Stimulated activated memory B cell treated with anti-CD40 and anti-IgM and Interleukin-4, amounts not matched to agents 10 μg/mL and 1 μg/mL and 100 μg/mL, for 72 hours (primary cell): Measurements from ENCODE around the gene BRMS1L.

Experiments
- ATAC-seq: fragments of 150-1000 bp; cut with Tn5 transposase; 2 replicates; pipeline ENCODE4 v1.10.0; 2021
- H3K27ac Mint-ChIP-seq: one replicate; pipeline ENCODE4 v1.8.0; 2022; ENCODE audit warnings: mild to moderate bottlenecking, mixed read lengths
- H3K27me3 Mint-ChIP-seq: one replicate; pipeline ENCODE4 v1.8.0; 2022; ENCODE audit warnings: mixed read lengths
- H3K36me3 Mint-ChIP-seq: one replicate; pipeline ENCODE4 v1.8.0; 2022; ENCODE audit warnings: mixed read lengths
- H3K4me1 Mint-ChIP-seq: one replicate; pipeline ENCODE4 v1.8.0; 2022; ENCODE audit warnings: mixed read lengths
- H3K4me3 Mint-ChIP-seq: one replicate; pipeline ENCODE4 v1.8.0; 2022; ENCODE audit warnings: mild to moderate bottlenecking, moderate library complexity, mixed read lengths
- H3K9me3 Mint-ChIP-seq: one replicate; pipeline ENCODE4 v1.8.0; 2022; ENCODE audit warnings: mixed read lengths

Gene BRMS1L

GRCh38 chr14:35878272-35879150 lies 52.4 kb downstream of the BRMS1L start:
- no peak for ATAC-seq
- no peak overlapping the region for H3K27ac Mint-ChIP-seq
- H3K36me3 Mint-ChIP-seq = no peaks in the 10 kb centered on the region
- H3K27me3 Mint-ChIP-seq = no peaks in the 10 kb centered on the region
- H3K9me3 Mint-ChIP-seq = no peaks in the 10 kb centered on the region
- peaks cover 10% of the 10 kb centered on the region for H3K4me1 Mint-ChIP-seq
- H3K4me3 Mint-ChIP-seq = no peak overlapping the region

GRCh38 chr14:35879151-35879648 lies 53.1 kb downstream of the BRMS1L start:
- no peak for ATAC-seq
- H3K4me1 Mint-ChIP-seq = peaks cover 10% of the 10 kb centered on the region
- no peak overlapping the region for H3K4me3 Mint-ChIP-seq
- no peaks in the 10 kb centered on the region for H3K9me3 Mint-ChIP-seq
- H3K27me3 Mint-ChIP-seq = no peaks in the 10 kb centered on the region
- H3K27ac Mint-ChIP-seq = no peak overlapping the region
- no peaks in the 10 kb centered on the region for H3K36me3 Mint-ChIP-seq

DNA sequence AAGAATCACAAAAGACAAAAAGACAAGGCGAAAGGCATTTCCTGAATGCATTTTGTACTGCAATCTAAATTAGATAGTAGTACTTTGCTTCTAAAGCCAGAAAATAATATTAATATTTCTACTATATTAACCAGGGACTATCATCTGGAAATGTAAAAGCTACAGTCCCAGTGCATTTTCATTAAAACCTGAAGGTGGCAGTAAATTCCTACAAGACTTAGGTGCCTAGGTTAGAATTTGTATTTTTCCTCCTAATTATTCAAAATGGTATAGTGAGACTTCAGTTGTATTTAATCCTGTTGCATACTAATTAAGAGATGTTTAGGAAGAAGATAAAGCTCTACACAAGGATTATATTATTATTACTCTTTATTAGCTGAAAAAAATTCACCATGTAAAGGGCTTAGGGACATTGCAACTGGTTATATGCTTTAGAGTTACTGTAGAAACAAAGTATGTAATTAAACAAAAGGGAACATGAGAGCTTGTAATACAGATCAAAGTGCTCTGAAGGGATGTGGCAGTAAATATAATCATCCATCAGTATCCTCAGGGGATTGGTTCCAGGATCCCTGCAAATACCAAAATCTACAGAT lies 53.6 kb downstream of the BRMS1L start:
- Mint-ChIP-seq H3K4me3 (no peak overlapping the region), H3K9me3 (no peaks in the 10 kb centered on the region), H3K4me1 (peaks cover 10% of the 10 kb centered on the region), H3K27me3 (no peaks in the 10 kb centered on the region), H3K36me3 (no peaks in the 10 kb centered on the region), H3K27ac (no peak overlapping the region)
- ATAC-seq = no peak

- no peaks in the 10 kb centered on the region for H3K27me3 Mint-ChIP-seq
- ATAC-seq = peak; percentile 43
Measured at GRCh38 chr14:35881280-35881679, 55.1 kb downstream of the BRMS1L start.

GRCh38 chr14:35883677-35884293 lies 57.6 kb downstream of the BRMS1L start:
- no peaks in the 10 kb centered on the region for H3K9me3 Mint-ChIP-seq
- peaks cover 7% of the 10 kb centered on the region for H3K4me1 Mint-ChIP-seq
- no peaks in the 10 kb centered on the region for H3K36me3 Mint-ChIP-seq
- H3K27me3 Mint-ChIP-seq = peaks cover 6% of the 10 kb centered on the region
- no peak for ATAC-seq
- no peak overlapping the region for H3K4me3 Mint-ChIP-seq
- H3K27ac Mint-ChIP-seq = no peak overlapping the region

More at GRCh38 chr14:35881280-35881679, 55.1 kb downstream of the BRMS1L start:
- Mint-ChIP-seq H3K4me3 (no peak overlapping the region), H3K27ac (no peak overlapping the region), H3K4me1 (peaks cover 10% of the 10 kb centered on the region), H3K36me3 (no peaks in the 10 kb centered on the region), H3K9me3 (no peaks in the 10 kb centered on the region)

DNA sequence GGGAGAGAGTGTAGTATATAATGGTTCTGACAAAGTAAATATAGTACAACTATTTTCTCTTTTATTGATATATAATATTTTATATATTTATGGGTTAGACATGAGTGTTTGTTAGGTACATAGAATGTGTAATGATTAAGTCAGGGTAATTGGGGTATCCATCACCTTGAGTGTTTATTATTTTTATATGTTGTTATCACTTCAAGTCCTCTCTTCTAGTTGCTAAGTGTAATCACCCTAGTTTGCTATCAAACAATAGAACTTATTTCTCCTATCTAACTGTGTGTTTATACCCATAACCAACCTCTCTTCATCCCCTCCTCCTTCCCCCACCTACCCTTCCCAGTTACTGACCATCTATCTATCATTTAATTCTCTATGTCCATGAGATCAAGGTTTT lies 64.2 kb downstream of the BRMS1L start:
- ATAC-seq = no peak
- Mint-ChIP-seq H3K9me3 (peaks cover 15% of the 10 kb centered on the region), H3K4me3 (no peak overlapping the region), H3K4me1 (no peaks in the 10 kb centered on the region), H3K36me3 (peaks cover 6% of the 10 kb centered on the region), H3K27ac (no peak overlapping the region), H3K27me3 (peaks cover 6% of the 10 kb centered on the region)

- peaks cover 20% of the 10 kb centered on the region for H3K36me3 Mint-ChIP-seq
- no peak overlapping the region for H3K27ac Mint-ChIP-seq
- H3K4me1 Mint-ChIP-seq = no peaks in the 10 kb centered on the region
- peaks cover 30% of the 10 kb centered on the region for H3K9me3 Mint-ChIP-seq
- ATAC-seq = no peak
- no peak overlapping the region for H3K4me3 Mint-ChIP-seq
- peaks cover 10% of the 10 kb centered on the region for H3K27me3 Mint-ChIP-seq
Measured at GRCh38 chr14:35895256-35895655, 69.1 kb downstream of the BRMS1L start.

DNA sequence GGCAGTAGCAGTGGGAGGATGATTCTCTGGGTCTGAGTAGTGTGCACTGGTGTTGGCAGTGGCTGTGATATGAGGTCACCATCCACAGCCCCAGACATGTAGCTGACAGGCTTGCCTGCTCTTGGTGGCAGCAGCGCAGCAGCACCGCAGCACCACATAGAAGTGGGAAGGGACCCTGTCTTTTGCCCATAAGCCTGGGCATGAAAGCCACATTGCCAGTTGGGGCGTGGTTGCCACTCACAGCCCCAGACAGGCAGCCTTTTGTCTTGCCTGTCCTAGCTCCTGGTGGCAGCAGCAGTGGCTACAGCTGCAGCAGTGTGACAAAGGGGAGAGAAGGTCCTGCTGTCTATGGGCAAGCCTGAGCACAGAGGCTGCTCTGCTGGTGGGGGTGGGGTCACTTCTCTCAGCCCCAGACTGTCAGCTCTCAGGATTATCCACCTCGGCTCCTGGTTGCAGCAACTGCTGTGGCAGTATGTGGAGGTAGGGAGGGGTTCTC lies 71.5 kb downstream of the BRMS1L start:
- ATAC-seq = no peak
- peaks cover 10% of the 10 kb centered on the region for H3K27me3 Mint-ChIP-seq
- H3K27ac Mint-ChIP-seq = no peak overlapping the region
- H3K36me3 Mint-ChIP-seq = peaks cover 20% of the 10 kb centered on the region
- H3K9me3 Mint-ChIP-seq = peaks cover 30% of the 10 kb centered on the region
- no peak overlapping the region for H3K4me3 Mint-ChIP-seq
- no peaks in the 10 kb centered on the region for H3K4me1 Mint-ChIP-seq

- Mint-ChIP-seq H3K4me3 (no peak overlapping the region), H3K27ac (no peak overlapping the region), H3K36me3 (peaks cover 20% of the 10 kb centered on the region), H3K27me3 (peaks cover 10% of the 10 kb centered on the region), H3K9me3 (peaks cover 30% of the 10 kb centered on the region), H3K4me1 (no peaks in the 10 kb centered on the region)
- ATAC-seq = no peak
Measured at GRCh38 chr14:35898217-35898775, 72.2 kb downstream of the BRMS1L start.

DNA sequence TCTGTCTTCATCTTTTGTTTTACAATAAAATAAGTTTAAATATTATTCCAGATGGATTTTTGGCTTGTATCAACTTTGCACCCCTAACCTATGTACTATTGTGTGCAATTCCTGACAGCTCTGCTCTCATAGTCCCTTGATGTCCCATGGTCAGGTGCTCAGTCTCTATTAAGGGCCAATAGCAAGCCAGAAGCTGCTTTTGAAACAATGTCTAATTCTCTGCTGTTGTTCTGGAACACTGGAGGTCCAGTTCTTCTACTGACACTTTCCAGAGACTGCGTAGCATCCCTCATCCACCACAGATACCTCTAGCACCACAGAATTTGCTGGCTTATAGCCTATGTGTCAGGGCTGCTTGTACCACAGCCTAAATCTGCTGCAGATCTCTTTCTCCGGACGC lies 74.6 kb downstream of the BRMS1L start:
- ATAC-seq = no peak
- no peak overlapping the region for H3K4me3 Mint-ChIP-seq

DNA sequence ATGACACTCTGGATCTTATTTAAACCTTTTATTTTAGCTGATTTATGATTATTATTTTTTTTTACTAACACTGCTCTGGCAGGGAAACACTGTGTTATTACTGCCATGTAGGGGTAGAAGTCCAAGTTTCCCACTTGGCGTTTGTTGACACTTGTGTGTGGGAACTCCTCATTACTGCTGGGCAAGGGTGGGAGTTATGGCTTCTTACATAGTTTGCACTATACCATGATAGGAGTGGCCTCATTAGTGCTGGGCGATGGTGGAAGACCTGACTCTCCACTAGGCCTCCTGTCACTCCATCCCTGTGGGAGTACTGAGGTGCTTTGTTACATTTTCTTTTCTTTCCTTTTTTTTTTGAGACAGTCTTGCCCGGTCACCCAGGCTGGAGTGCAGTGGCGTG lies 83.5 kb downstream of the BRMS1L start:
- no peak for ATAC-seq
- Mint-ChIP-seq H3K4me1 (no peaks in the 10 kb centered on the region), H3K4me3 (no peak overlapping the region), H3K27me3 (peaks cover 20% of the 10 kb centered on the region), H3K36me3 (no peaks in the 10 kb centered on the region), H3K27ac (no peak overlapping the region), H3K9me3 (no peaks in the 10 kb centered on the region)

More for the DNA sequence above, 74.6 kb downstream of the BRMS1L start:
- Mint-ChIP-seq H3K36me3 (peaks cover 13% of the 10 kb centered on the region), H3K9me3 (peaks cover 14% of the 10 kb centered on the region), H3K27ac (no peak overlapping the region), H3K4me1 (no peaks in the 10 kb centered on the region), H3K27me3 (peaks cover 10% of the 10 kb centered on the region)

- ATAC-seq = no peak
- Mint-ChIP-seq H3K9me3 (no peaks in the 10 kb centered on the region), H3K36me3 (no peaks in the 10 kb centered on the region), H3K27ac (no peak overlapping the region), H3K27me3 (peaks cover 20% of the 10 kb centered on the region), H3K4me1 (no peaks in the 10 kb centered on the region), H3K4me3 (no peak overlapping the region)
Measured at GRCh38 chr14:35910191-35910590, 84.1 kb downstream of the BRMS1L start.

DNA sequence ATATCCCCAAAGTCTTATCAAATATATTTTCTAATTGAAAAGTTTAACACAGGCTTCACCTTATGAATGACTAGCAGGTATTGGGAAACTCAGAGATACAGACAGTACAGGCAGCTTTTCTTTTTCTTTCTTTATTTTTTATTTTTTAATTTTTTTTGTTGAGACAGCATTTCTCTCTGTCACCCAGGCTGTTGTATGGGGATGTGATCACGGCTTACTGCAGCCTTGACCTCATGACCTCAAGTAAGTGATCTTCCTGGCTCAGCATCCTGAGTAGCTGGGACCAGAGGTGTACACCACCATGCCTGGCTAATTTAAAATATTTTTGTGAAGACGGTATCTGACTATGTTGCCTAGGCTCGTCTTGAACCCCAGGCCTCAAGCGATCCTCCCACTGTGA lies 85.0 kb downstream of the BRMS1L start:
- no peaks in the 10 kb centered on the region for H3K36me3 Mint-ChIP-seq
- no peaks in the 10 kb centered on the region for H3K9me3 Mint-ChIP-seq
- no peak overlapping the region for H3K4me3 Mint-ChIP-seq
- ATAC-seq = no peak
- no peaks in the 10 kb centered on the region for H3K4me1 Mint-ChIP-seq
- peaks cover 20% of the 10 kb centered on the region for H3K27me3 Mint-ChIP-seq
- H3K27ac Mint-ChIP-seq = no peak overlapping the region

DNA sequence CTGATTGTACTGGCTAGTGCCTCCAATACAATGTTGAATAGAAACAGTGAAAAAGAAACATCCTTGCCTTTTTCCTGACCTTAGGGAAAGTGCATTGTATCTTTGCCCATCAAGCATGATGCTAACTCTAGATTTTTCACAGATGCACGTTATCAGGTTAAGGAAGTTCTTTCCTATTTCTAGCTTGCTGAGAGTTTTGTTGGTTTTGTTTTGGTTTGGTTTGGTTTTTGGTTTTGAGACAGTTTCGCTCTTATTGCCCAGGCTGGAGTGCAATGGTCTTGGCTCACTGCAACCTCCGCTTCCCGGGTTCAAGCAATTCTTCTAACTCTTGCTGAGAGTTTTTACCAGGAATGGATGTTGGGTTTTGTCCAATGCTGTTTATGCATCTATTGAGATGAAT lies 89.0 kb downstream of the BRMS1L start:
- H3K36me3 Mint-ChIP-seq = no peaks in the 10 kb centered on the region
- peaks cover 12% of the 10 kb centered on the region for H3K9me3 Mint-ChIP-seq
- H3K27ac Mint-ChIP-seq = no peak overlapping the region
- no peak for ATAC-seq
- no peak overlapping the region for H3K4me3 Mint-ChIP-seq
- no peaks in the 10 kb centered on the region for H3K27me3 Mint-ChIP-seq
- H3K4me1 Mint-ChIP-seq = no peaks in the 10 kb centered on the region

DNA sequence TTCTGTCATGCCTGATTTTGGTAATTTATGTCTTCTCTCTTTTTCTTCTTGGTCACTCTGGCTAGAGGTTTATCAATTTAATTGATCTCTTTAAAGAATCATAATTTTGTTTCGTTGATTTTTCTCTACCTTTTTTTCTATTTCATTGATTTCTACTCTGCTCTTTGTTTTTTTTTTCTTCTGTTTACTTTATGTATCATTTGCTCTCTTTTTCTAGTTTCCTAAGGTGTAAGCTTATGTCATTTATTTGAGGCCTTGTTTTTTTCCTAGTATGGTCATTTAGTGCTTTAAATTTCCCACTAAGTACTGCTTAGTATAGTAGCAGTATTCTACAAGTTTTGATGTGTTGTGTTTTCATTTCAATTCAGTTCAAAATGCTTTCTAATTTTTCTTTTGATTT lies 89.6 kb downstream of the BRMS1L start:
- Mint-ChIP-seq H3K27me3 (no peaks in the 10 kb centered on the region), H3K36me3 (no peaks in the 10 kb centered on the region), H3K4me1 (no peaks in the 10 kb centered on the region), H3K9me3 (peaks cover 12% of the 10 kb centered on the region), H3K4me3 (no peak overlapping the region), H3K27ac (no peak overlapping the region)
- no peak for ATAC-seq
